GM12878 (cell line): Measurements from ENCODE around the gene ARID3A. TPM values are rescaled to one million over a fixed set of nuclear protein-coding genes. Genes with fewer than 3 reads are reported as not detected.

Experiments
- ATAC-seq: fragments of 200-7000 bp; cut with Tn5 transposase; 3 replicates; pipeline ENCODE4 v1.9.1; 2020; ENCODE audit warnings: mild to moderate bottlenecking, moderate library complexity
- BruUV-seq: library from RNA; stranded (reverse); fragments of 400-500 nt; replicated peaks from 2 replicates; lab custom pipeline; 2021; lab: Mats Ljungman, UMichigan
- CTCF ChIA-PET: fragments of 300-600 bp; sonication (Branson Sonifier 250); formaldehyde crosslinking; extraction: SDS; loops from one replicate; lab custom pipeline; 2021; ENCODE audit warnings: inconsistent platforms; lab: Yijun Ruan, JAX
- POLR2A ChIA-PET: fragments of 350-600 bp; formaldehyde crosslinking; extraction: SDS; loops from one replicate; lab custom pipeline; 2021; ENCODE audit warnings: inconsistent platforms; lab: Charles Lee
- RAD21 ChIA-PET: fragments of 300-600 bp; sonication (Branson Sonifier 250); formaldehyde crosslinking; loops from one replicate; lab custom pipeline; 2023; ENCODE audit warnings: antibody characterized with exemption; ENCODE audit not compliant: unreplicated experiment; lab: Charles Lee
- SMC1A ChIA-PET: fragments of 300-600 bp; sonication (Branson Sonifier 250); formaldehyde crosslinking; loops from one replicate; lab custom pipeline; 2023; ENCODE audit not compliant: unreplicated experiment, uncharacterized antibody; lab: Charles Lee
- DNase-seq: peaks from one replicate; pipeline ENCODE4 v3.0.0-alpha.2; 2011; ENCODE audit warnings: low read depth, low spot score
- FAIRE-seq: peaks from 3 replicates; lab custom pipeline; 2011; peaks lifted over from hg19 to GRCh38; lab: Jason Lieb, UNC
- H2AFZ ChIP-seq: 2 replicates; pipeline ENCODE4 v1.6.0; 2011; ENCODE audit warnings: low read depth, low read length, control low read depth; ENCODE audit not compliant: control insufficient read depth
- H3K27ac ChIP-seq: 2 replicates; pipeline ENCODE4 v1.5.1; 2011; ENCODE audit warnings: control low read depth; ENCODE audit not compliant: control insufficient read depth, insufficient read depth
- H3K27me3 ChIP-seq, 2 experiments: replicated peaks in 1 of 2; 2 replicates each; pipeline versions ENCODE4 v1.6.0 to v1.6.1; 2011; ENCODE audit warnings: low read length in 1 of 2; ENCODE audit not compliant: control insufficient read depth in 2 of 2, insufficient read depth in 2 of 2
- H3K36me3 ChIP-seq, 2 experiments: 2 replicates each; pipeline ENCODE4 v1.5.1; 2011; ENCODE audit warnings: low read length in 1 of 2; ENCODE audit not compliant: control insufficient read depth in 2 of 2, insufficient read depth in 2 of 2
- H3K4me1 ChIP-seq: 2 replicates; pipeline ENCODE4 v1.6.1; 2011; ENCODE audit warnings: mild to moderate bottlenecking, low read length, moderate library complexity, mixed read lengths; ENCODE audit not compliant: control insufficient read depth, insufficient read depth
- H3K4me2 ChIP-seq: 2 replicates; pipeline ENCODE4 v1.6.0; 2011; ENCODE audit warnings: control low read depth; ENCODE audit not compliant: control insufficient read depth, insufficient read depth
- H3K4me3 ChIP-seq: fragments of 200-600 bp; sonication (generic); 2 replicates; pipeline ENCODE4 v1.5.1; 2016
- H3K79me2 ChIP-seq: 2 replicates; pipeline ENCODE4 v1.6.0; 2011; ENCODE audit warnings: low read length; ENCODE audit not compliant: control insufficient read depth, insufficient read depth
- H3K9ac ChIP-seq: 2 replicates; pipeline ENCODE4 v1.8.0; 2011; ENCODE audit warnings: low read length, control low read depth, mixed read lengths; ENCODE audit not compliant: control insufficient read depth, insufficient read depth
- H3K9me3 ChIP-seq: replicated peaks from 3 replicates; pipeline ENCODE4 v1.5.1; 2011; ENCODE audit warnings: mild to moderate bottlenecking, low read length; ENCODE audit not compliant: control insufficient read depth, insufficient read depth
- H4K20me1 ChIP-seq: 2 replicates; pipeline ENCODE4 v1.6.0; 2011; ENCODE audit not compliant: control insufficient read depth, insufficient read depth
- BRCA1 ChIP-seq: IDR thresholded peaks from 2 replicates; pipeline ENCODE4 v1.6.1; 2011; ENCODE audit warnings: low read depth, low read length, improper control_type of control experiment
- CHD1 ChIP-seq: IDR thresholded peaks from 2 replicates; pipeline ENCODE4 v1.6.1; 2012; ENCODE audit warnings: low read depth, low read length, improper control_type of control experiment
- ELK1 ChIP-seq: IDR thresholded peaks from 2 replicates; pipeline ENCODE4 v1.6.1; 2012; ENCODE audit warnings: low read depth, low read length, improper control_type of control experiment
- IKZF1 ChIP-seq: fragments of 450-650 bp; conservative IDR thresholded peaks from 2 replicates; pipeline ENCODE4 v1.6.1; 2017; ENCODE audit warnings: antibody characterized with exemption, mild to moderate bottlenecking
- IRF4 ChIP-seq: IDR thresholded peaks from 2 replicates; pipeline ENCODE4 v1.6.1; 2011; ENCODE audit warnings: low read depth, low read length
- MAX ChIP-seq: IDR thresholded peaks from 2 replicates; pipeline ENCODE4 v1.6.1; 2012; ENCODE audit warnings: low read depth, low read length, improper control_type of control experiment
- MYB ChIP-seq: fragments of 150-350 bp; IDR thresholded peaks from 2 replicates; pipeline ENCODE4 v1.6.1; 2014; ENCODE audit warnings: mild to moderate bottlenecking, low read depth, low read length, borderline replicate concordance
- NFIC ChIP-seq: IDR thresholded peaks from 2 replicates; pipeline ENCODE4 v1.6.1; 2012; ENCODE audit warnings: low read depth, mild to moderate bottlenecking, inconsistent platforms, low read length, moderate library complexity
- NFXL1 ChIP-seq: fragments of 450-650 bp; IDR thresholded peaks from 2 replicates; pipeline ENCODE4 v1.6.1; 2017; ENCODE audit warnings: antibody characterized with exemption, mild to moderate bottlenecking, borderline replicate concordance
- PRDM15 ChIP-seq: fragments of 450-650 bp; formaldehyde crosslinking; IDR thresholded peaks from 2 replicates; pipeline ENCODE4 v1.4.0; 2020; ENCODE audit warnings: mild to moderate bottlenecking, moderate library complexity
- SMAD5 ChIP-seq: IDR thresholded peaks from 2 replicates; pipeline ENCODE4 v1.6.1; 2016; ENCODE audit warnings: antibody characterized with exemption, low read depth
- WGBS: methylation state at CpG from one replicate; pipeline ENCODE4 v1.1.6; 2016; ENCODE audit warnings: low lambda C conversion rate; ENCODE audit not compliant: insufficient replicate concordance, insufficient coverage; ENCODE audit errors: missing lambda C conversion rate; 5-methylcytosine and 5-hydroxymethylcytosine counted together
- in situ Hi-C: fragments of 300-500 bp; cut with MboI; formaldehyde crosslinking; loops from 9 replicates; pipeline ENCODE4 v1.14.3; 2018; ENCODE audit warnings: mixed read lengths
- intact Hi-C: fragments of 100-400 bp; cut with micrococcal nuclease; formaldehyde crosslinking; loops from one replicate; pipeline ENCODE4 v1.14.2; 2022; ENCODE audit not compliant: unreplicated experiment
- polyA plus RNA-seq, 11 experiments: library from polyadenylated mRNA; depleted of rRNA in 4 of 11; unstranded in 6 of 11; stranded (reverse) in 5 of 11; fragments of >200 nt; fragmentation: Nextera tagmentation in 4 of 11; fragmentation: Illumina TruSeq in 1 of 11; extraction: Ambion mirVana in 4 of 11; extraction: Trizol in 1 of 11; gene quantifications; 1 replicate in 1 of 11; 2 replicates in 10 of 11; pipeline versions ENCODE4 v1.2.1 to v1.2.3, GENCODE V29; 2011 to 2016; ENCODE audit warnings: inconsistent platforms in 2 of 11, missing spikeins in 2 of 11, low read depth in 1 of 11
- total RNA-seq, 4 experiments: library from RNA; depleted of rRNA in 3 of 4; stranded (reverse); fragments of >200 nt in 3 of 4; fragmentation: Illumina TruSeq in 1 of 4; extraction: Trizol in 1 of 4; gene quantifications; 2 replicates each; pipeline versions ENCODE4 v1.2.1 to v1.2.3, GENCODE V29; 2013 to 2021

ARID3A gene
- total and polyA plus RNA-seq, 10 of the 15 experiments (the other 5 are each of a cell fraction or from before 2014, with no cell fraction given) = 0.76 to 70.0 (median 16.7) TPM

DNA sequence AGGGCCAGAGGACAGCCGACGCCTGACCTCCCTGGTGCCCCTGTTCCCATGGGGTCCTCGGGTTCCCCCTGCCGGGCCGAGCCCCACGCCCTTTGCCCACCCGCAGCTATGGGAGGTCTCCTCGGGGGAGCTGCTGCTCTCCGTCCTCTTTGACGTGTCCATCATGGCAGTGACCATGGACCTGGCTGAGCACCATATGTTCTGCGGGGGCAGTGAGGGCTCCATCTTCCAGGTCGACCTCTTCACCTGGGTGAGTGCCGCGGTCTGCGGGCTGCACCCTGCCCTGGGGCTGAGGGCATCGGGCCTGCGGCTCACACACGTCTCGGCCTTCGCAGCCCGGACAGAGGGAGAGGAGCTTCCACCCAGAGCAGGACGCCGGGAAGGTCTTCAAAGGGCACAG is 64.9 kb downstream of the ARID3A start:
- ChIA-PET SMC1A (no interaction called here), POLR2A (interaction anchor here (0.6 kb wide), 1 partner anchor 75 kb away, joined by 3 read pairs; no protein-coding TSS in a partner anchor), RAD21 (no interaction called here), CTCF (no interaction called here)
- WGBS = 93% methylated on average over 22 of the region's 23 CpGs
- no peaks in the 10 kb centered on the region for H3K9me3 ChIP-seq
- H3K36me3 ChIP-seq = peaks cover 4 to 15% of the 10 kb centered on the region in 2 experiments; a peak in 3 of 4 replicates
- in situ Hi-C loops = no loop called here
- no peaks in the 10 kb centered on the region for H3K79me2 ChIP-seq
- H4K20me1 ChIP-seq = no peaks in the 10 kb centered on the region
- no peak overlapping the region for H2AFZ ChIP-seq
- no TSS peak for BruUV-seq
- DNase-seq = no peak
- H3K27me3 ChIP-seq = no peaks in the 10 kb centered on the region
- H3K9ac ChIP-seq = no peak overlapping the region
- intact Hi-C loops = no loop called here
- no peak overlapping the region for H3K27ac ChIP-seq
- H3K4me2 ChIP-seq = no peak overlapping the region
- FAIRE-seq = no peak
- H3K4me3 ChIP-seq = no peak overlapping the region
- TF ChIP-seq BRCA1 (no peak), CHD1 (no peak), IKZF1 (no peak), MAX (no peak)
- H3K4me1 ChIP-seq = no peaks in the 10 kb centered on the region
- no peak for ATAC-seq

DNA sequence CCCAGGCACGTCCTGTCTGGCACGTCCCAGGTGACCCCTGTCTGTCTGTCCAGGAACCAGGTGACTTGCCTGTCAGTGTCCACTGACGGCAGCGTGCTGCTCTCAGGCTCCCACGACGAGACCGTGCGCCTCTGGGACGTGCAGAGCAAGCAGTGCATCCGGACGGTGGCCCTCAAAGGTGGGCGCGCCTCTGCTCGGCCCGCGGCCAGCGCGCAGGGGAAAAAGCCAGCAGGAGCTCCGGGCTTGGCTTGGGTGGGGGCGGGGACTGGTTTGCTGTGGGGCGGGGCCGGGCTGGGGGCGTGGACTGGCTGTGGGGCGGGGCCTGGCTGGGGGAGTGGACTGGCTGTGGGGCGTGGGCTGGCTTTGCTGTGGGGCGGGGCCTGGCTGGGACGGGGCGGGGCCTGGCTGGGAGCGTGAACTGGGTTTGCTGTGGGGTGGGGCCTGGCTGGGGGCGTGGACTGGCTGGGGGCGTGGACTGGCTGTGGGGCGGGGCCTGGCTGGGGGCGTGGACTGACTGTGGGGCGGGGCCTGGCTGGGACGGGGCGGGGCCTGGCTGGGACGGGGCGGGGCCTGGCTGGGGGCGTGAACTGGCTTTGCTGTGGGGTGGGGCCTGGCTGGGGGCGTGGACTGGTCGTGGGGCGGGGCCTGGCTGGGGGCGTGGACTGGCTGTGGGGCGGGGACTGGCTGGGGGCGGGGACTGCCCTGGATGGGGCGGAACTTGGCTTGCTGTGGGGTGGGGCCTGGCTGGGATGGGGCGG is 65.5 kb downstream of the ARID3A start:
- Histone ChIP-seq H3K4me2 (no peak overlapping the region), H3K27me3 (no peaks in the 10 kb centered on the region), H3K27ac (no peak overlapping the region), H4K20me1 (no peaks in the 10 kb centered on the region), H3K4me3 (no peak overlapping the region), H3K4me1 (no peaks in the 10 kb centered on the region; the same call in 1 of the 2 replicates), H3K9me3 (no peaks in the 10 kb centered on the region), H3K9ac (no peak overlapping the region), H2AFZ (no peak overlapping the region), H3K79me2 (no peaks in the 10 kb centered on the region), H3K36me3 (peaks cover 4 to 15% of the 10 kb centered on the region in 2 experiments; a peak in 3 of 4 replicates)
- DNase-seq (no peak), FAIRE-seq (no peak), ATAC-seq (peak; percentile 81)
- ChIA-PET RAD21 (no interaction called here), SMC1A (no interaction called here), POLR2A (interaction anchor here (0.6 kb wide), 1 partner anchor 76 kb away, joined by 3 read pairs; no protein-coding TSS in a partner anchor), CTCF (no interaction called here)
- intact Hi-C loops = no loop called here
- in situ Hi-C loops = no loop called here
- 71% methylated on average over 20 of the region's 47 CpGs for WGBS
- no TSS peak for BruUV-seq
- TF ChIP-seq NFIC = no peak
- TF ChIP-seq PRDM15 = no peak
- no peak for TF ChIP-seq MYB
- no peak for TF ChIP-seq ELK1
- TF ChIP-seq SMAD5 = no peak
- TF ChIP-seq IRF4 = no peak
- no peak for TF ChIP-seq NFXL1
